ENCODE measurements around the gene PTAFR. TPM values are rescaled to one million over a fixed set of nuclear protein-coding genes. Genes with fewer than 3 reads are reported as not detected.

PTAFR gene
- total RNA-seq, 1 donor from 2014 or later = 0.48 TPM

GRCh38 chr1:28115267-28115666 lies 61.2 kb downstream of the PTAFR start:
- H3K36me3 Mint-ChIP-seq = no peaks in the 10 kb centered on the region
- H3K4me1 Mint-ChIP-seq (ENCODE audit: unreplicated experiment) = no peaks in the 10 kb centered on the region
- no peak for TF ChIP-seq CTCF (conservative IDR thresholded peaks at IDR 0.05)
- H3K27ac Mint-ChIP-seq = no peak overlapping the region
- no peaks in the 10 kb centered on the region for H3K9me3 Mint-ChIP-seq
- DNase-seq (ENCODE audit: extremely low spot score, unreplicated experiment) = no peak
- H3K4me3 Mint-ChIP-seq = no peak overlapping the region
- H3K27me3 Mint-ChIP-seq = no peaks in the 10 kb centered on the region

DNA sequence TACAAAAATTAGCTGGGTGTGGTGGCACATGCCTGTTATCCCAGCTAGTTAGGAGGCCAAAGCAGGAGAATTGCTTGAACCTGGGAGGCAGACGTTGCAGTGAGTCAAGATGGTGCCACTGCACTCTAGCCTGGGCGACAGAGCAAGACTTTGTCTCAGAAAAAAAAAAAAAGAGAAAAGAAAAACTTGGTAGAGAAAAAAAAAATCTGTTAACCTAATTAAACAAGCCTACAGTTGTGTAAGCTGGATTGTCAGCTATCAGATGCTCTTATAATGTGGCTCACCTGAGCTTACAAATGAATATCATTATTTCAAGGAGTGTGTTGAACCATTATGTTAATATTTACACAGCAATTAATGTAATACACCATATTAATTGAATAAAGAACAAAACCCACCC lies 61.6 kb downstream of the PTAFR start:
- no peak overlapping the region for H3K27ac Mint-ChIP-seq
- H3K4me1 Mint-ChIP-seq (ENCODE audit: unreplicated experiment) = no peaks in the 10 kb centered on the region
- TF ChIP-seq CTCF (conservative IDR thresholded peaks at IDR 0.05) = no peak
- H3K4me3 Mint-ChIP-seq = no peak overlapping the region
- H3K36me3 Mint-ChIP-seq = no peaks in the 10 kb centered on the region
- H3K9me3 Mint-ChIP-seq = no peaks in the 10 kb centered on the region
- no peaks in the 10 kb centered on the region for H3K27me3 Mint-ChIP-seq
- no peak for DNase-seq (ENCODE audit: extremely low spot score, unreplicated experiment)

DNA sequence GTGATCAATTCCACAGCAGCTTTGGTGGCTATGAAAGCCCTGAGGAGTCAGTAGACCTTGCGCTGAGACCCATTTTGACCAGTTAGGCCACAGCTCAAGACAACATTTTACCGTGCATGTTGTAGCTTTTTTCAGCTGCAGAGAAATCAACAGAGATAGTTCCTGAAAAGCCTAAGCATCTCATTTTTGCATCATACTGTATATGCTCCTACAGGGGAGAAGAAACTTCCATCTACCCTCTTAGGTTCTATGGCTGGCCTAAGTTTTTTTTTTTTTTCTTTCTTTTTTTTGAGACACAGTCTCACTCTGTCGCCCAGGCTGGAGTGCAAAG lies 63.3 kb downstream of the PTAFR start:
- TF ChIP-seq CTCF (conservative IDR thresholded peaks at IDR 0.05) = no peak
- no peaks in the 10 kb centered on the region for H3K4me1 Mint-ChIP-seq (ENCODE audit: unreplicated experiment)
- H3K27ac Mint-ChIP-seq = no peak overlapping the region
- H3K27me3 Mint-ChIP-seq = no peaks in the 10 kb centered on the region
- H3K36me3 Mint-ChIP-seq = no peaks in the 10 kb centered on the region
- no peak for DNase-seq (ENCODE audit: extremely low spot score, unreplicated experiment)
- H3K4me3 Mint-ChIP-seq = no peak overlapping the region
- no peaks in the 10 kb centered on the region for H3K9me3 Mint-ChIP-seq

DNA sequence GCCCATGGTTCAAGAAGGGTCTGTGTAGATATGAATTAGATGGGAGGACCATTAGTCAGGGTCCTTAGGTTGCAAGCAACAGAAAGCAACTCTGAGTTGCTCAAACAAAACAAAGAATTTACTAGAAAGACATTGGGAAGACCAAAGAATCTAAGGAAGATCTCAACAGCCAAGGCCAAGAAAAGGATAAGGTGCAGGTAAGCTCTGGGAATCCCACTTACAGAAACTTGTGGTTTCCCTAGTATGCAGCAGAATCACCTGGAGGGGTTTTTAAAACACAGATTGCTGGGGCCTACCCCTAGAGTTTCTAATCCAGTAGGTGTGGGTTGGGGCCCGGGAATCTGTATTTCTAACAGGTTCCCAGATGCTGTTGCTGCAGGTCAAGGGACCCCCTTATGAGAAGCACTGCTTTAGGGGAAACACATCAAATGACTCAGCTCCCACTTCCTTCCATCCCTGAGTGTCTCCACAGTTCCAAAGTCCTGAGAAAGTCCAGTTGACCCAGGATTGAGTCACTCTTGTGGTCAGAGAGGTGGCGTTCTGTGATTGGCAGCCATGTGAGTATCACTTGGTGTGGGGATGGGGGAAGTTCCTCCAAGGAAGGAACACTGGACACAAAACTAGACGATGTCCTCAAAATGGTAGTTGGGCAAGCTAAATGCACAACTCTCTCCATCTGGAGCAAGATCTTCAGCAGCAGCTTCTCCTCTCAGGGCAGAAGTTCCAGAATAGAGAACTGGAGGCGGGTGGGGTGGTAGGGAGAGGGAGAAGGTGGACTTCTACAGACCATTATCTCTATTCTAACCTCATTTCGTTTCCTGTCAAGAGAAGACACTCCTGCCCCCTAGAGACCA lies 63.9 kb downstream of the PTAFR start:
- Mint-ChIP-seq H3K4me1 (ENCODE audit: unreplicated experiment) (no peaks in the 10 kb centered on the region), H3K27me3 (no peaks in the 10 kb centered on the region), H3K9me3 (no peaks in the 10 kb centered on the region), H3K36me3 (no peaks in the 10 kb centered on the region), H3K27ac (no peak overlapping the region), H3K4me3 (no peak overlapping the region)
- DNase-seq (ENCODE audit: extremely low spot score, unreplicated experiment) = no peak
- TF ChIP-seq CTCF (conservative IDR thresholded peaks at IDR 0.05) = peak; percentile 30

DNA sequence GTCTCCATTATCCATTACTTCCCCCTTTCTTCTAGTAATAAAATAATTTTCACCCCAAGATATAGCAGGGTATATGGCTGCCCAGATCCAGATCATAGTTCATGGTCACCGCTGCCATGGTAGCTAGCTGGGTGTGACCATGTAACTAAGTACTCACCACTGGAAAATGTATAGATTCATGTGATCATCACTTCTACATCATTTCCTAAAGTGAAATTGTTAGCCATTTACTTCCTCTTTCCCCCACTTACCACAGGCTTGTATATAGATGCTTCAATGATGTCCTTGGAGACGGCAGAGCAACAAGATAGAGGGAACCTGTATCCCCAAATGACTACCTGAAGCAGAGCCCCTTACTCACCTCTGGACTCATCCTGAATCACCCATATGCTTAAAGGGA lies 65.3 kb downstream of the PTAFR start:
- no peak overlapping the region for H3K27ac Mint-ChIP-seq
- no peaks in the 10 kb centered on the region for H3K4me1 Mint-ChIP-seq (ENCODE audit: unreplicated experiment)
- no peaks in the 10 kb centered on the region for H3K36me3 Mint-ChIP-seq
- no peaks in the 10 kb centered on the region for H3K27me3 Mint-ChIP-seq
- no peaks in the 10 kb centered on the region for H3K9me3 Mint-ChIP-seq
- no peak overlapping the region for H3K4me3 Mint-ChIP-seq
- no peak for DNase-seq (ENCODE audit: extremely low spot score, unreplicated experiment)
- no peak for TF ChIP-seq CTCF (conservative IDR thresholded peaks at IDR 0.05)

Measured in type B pancreatic cell (in vitro differentiated cells).